ENCODE measurements around the gene RRAGC. TPM values are rescaled to one million over a fixed set of nuclear protein-coding genes. Genes with fewer than 3 reads are reported as not detected.

Gene RRAGC
- total RNA-seq (2022; extraction: Qiagen RNA extraction): 25.2 to 30.9 TPM (median 27.0 TPM) in 5 replicates

DNA sequence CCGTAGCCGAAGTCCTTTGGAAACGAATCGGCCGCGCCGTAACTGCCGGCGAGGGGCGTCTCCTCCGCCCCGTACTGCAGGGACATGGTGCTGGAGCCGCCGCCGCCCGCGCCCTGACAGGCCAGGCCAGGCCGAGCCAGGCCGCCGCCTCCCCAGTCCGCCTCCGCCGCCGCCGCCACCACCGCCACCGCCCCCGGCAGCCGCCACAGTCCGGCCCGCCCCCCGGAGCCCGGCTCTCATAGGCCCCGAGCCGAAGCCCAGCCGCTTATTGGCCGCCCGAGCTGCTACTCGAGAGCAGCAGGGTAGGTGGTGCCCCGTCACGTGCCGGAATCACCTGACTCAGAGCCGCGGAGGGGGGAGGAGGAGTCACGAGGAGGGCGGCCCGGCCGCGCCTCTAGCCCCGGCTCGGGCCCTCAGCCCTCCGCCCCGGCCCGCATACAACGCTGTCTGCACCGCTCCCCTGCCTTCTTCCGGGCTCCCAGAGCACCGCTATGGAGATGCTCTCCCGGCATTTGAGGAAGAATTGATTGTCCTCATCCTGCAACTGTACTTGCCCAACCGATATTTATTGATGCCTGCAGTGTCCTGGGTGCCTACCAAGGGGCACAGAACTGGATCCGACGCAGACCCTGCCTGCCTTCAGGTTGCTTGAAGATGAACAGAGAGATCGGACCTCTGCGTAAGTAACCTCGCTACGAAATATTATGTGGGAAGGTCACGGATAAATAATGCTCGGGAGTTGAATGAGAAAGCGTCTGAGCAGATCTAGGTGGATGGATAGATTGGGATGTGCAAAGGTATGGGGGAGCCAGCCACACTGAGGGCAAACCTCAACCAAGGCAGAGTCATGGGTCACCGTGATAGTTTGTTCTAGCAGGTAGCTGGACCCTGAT lies at the start of gene RRAGC:
Gene RRAGC, minus strand, starts transcription at position 212 of the 893 bp plus-strand sequence. Its CDS starts 126 bp downstream, at position 86.

GRCh38 chr1:38881487-38881886 lies 21.9 kb upstream of the RRAGC start, which contains the start of gene GJA9:
TSS of gene GJA9 (minus strand) at chr1:38881587. CDS start at chr1:38876098, 5,489 bp downstream.

DNA sequence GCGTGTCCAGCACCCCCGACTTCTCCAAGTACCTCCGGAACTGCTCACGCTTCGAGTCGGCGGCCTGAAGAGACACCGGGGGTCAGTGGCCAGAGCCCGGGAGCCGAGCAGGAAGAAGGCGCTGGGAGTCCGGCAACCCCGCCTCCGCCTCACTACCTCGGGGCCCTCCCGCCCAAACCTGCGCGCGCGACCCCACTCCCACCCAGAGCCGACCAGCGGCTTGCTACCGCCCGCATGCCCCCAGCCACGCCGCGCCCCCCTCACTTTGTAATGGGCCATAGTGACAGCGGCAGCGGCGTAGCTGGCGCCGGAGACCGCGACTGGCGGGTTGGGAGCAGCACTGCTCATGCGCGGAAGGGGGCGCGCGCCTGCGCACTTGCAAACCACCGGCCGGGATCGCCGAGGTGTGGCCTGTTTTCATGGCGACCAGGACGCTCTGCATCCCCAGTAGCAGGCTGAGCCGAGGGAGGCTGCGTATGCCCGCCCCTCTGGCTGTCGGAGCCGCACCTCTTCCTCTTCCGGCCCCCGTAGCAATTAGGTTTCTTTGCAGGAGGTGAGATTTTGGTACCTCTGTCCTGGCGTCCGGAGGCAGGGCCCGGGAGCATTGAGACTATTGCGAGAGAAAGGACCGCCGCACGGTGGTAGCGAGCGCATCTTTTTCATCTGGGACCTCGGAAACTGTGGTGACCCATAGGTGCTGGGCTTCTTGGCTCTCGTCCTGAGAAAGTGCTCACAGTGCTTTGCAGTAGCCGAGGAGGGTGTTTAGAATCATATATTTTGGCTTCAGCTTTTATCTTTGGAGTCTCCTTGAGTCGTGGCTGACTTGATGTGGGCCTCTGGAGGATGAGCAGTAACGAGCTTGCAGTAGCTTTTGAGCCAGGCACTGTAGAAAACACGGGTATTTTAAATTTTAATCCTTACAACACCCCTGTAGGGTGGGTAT lies 13.7 kb upstream of the RRAGC start, which contains the start of gene MYCBP:
Gene MYCBP, minus strand, starts transcription at position 322 of the 943 bp plus-strand sequence. Its CDS starts 43 bp downstream, at position 279.

Other genes starting within 250 kb of the RRAGC start
- gene MYCBP, start 13.6 kb upstream of the RRAGC start, total RNA-seq (2022; extraction: Qiagen RNA extraction): 17.8 to 23.2 TPM (median 20.7 TPM) in 5 replicates
- not detected in 5 replicates for gene GJA9, start 21.8 kb upstream of the RRAGC start, total RNA-seq (2022; extraction: Qiagen RNA extraction)
- 2.5 to 2.7 TPM (median 2.5 TPM) in 5 replicates for gene RHBDL2, start 82.1 kb upstream of the RRAGC start, total RNA-seq (2022; extraction: Qiagen RNA extraction)
- 41.1 to 45.3 TPM (median 43.1 TPM) in 5 replicates for gene AKIRIN1, start 131.5 kb upstream of the RRAGC start, total RNA-seq (2022; extraction: Qiagen RNA extraction)
- 392 to 553 TPM (median 430 TPM) in 5 replicates for gene NDUFS5, start 166.6 kb upstream of the RRAGC start, total RNA-seq (2022; extraction: Qiagen RNA extraction)